IMR-90 (cell line): ENCODE results near the gene TNFAIP8. TPM values are rescaled to one million over a fixed set of nuclear protein-coding genes. Genes with fewer than 3 reads are reported as not detected.
A peak's percentile ranks its signal among the peaks of the same experiment; 100 is the strongest.

Source experiments
- ATAC-seq: fragments of 200-7000 bp; cut with Tn5 transposase; 2 replicates; pipeline ENCODE4 v1.9.1; 2020; ENCODE audit warnings: low read depth, mild to moderate bottlenecking, moderate library complexity
- BruUV-seq: library from RNA; stranded (reverse); fragments of 400-500 nt; replicated peaks from 2 replicates; lab custom pipeline; 2021; lab: Mats Ljungman, UMichigan
- CTCF ChIA-PET: fragments of 300-600 bp; formaldehyde crosslinking; extraction: SDS; loops from one replicate; lab custom pipeline; 2021; ENCODE audit warnings: antibody characterized with exemption; lab: Yijun Ruan, JAX
- POLR2A ChIA-PET: fragments of 300-600 bp; sonication (Branson Sonifier 250); formaldehyde crosslinking; loops from one replicate; lab custom pipeline; 2022; ENCODE audit warnings: antibody characterized with exemption; ENCODE audit not compliant: unreplicated experiment; lab: Charles Lee
- DNase-seq: peaks from one replicate; pipeline ENCODE4 v3.0.0; 2013
- H2AFZ ChIP-seq: replicated peaks from 2 replicates; pipeline ENCODE3; 2013; ENCODE audit warnings: low read length, mild to moderate bottlenecking; ENCODE audit not compliant: poor library complexity
- H2AK5ac ChIP-seq: 2 replicates; pipeline ENCODE4 v1.6.1; 2013; ENCODE audit warnings: low read depth, low read length, inconsistent platforms
- H2AK9ac ChIP-seq: replicated peaks from 2 replicates; pipeline ENCODE3; 2013; ENCODE audit warnings: mild to moderate bottlenecking, low read depth, low read length, moderate library complexity; ENCODE audit not compliant: poor library complexity
- H2BK120ac ChIP-seq: 2 replicates; pipeline ENCODE4 v1.6.1; 2013; ENCODE audit warnings: low read depth, low read length, inconsistent platforms
- H2BK15ac ChIP-seq: 3 replicates; pipeline ENCODE4 v1.6.1; 2013; ENCODE audit warnings: low read depth, low read length, inconsistent platforms
- H2BK20ac ChIP-seq: 2 replicates; pipeline ENCODE4 v1.6.1; 2013; ENCODE audit warnings: low read depth, mild to moderate bottlenecking, inconsistent platforms, low read length, moderate library complexity
- H2BK5ac ChIP-seq: 2 replicates; pipeline ENCODE4 v1.6.1; 2013; ENCODE audit warnings: mild to moderate bottlenecking, low read depth, low read length, inconsistent platforms; ENCODE audit not compliant: poor library complexity, severe bottlenecking
- H3K14ac ChIP-seq: replicated peaks from 2 replicates; pipeline ENCODE4 v1.6.1; 2013; ENCODE audit warnings: low read depth, low read length, inconsistent platforms
- H3K18ac ChIP-seq: 2 replicates; pipeline ENCODE4 v1.6.1; 2013; ENCODE audit warnings: low read depth, low read length, control low read depth
- H3K23ac ChIP-seq: 2 replicates; pipeline ENCODE4 v1.6.1; 2013; ENCODE audit warnings: low read depth, low read length, inconsistent platforms
- H3K27ac ChIP-seq: 2 replicates; pipeline ENCODE4 v1.5.1; 2013; ENCODE audit warnings: mild to moderate bottlenecking, control low read depth, low read length; ENCODE audit not compliant: insufficient read depth
- H3K27me3 ChIP-seq: 2 replicates; pipeline ENCODE4 v1.6.1; 2013; ENCODE audit warnings: low read length; ENCODE audit not compliant: control insufficient read depth, insufficient read depth
- H3K36me3 ChIP-seq: 2 replicates; pipeline ENCODE4 v1.6.1; 2013; ENCODE audit warnings: low read length, mixed read lengths; ENCODE audit not compliant: control insufficient read depth, insufficient read depth
- H3K4ac ChIP-seq: 2 replicates; pipeline ENCODE4 v1.6.1; 2013; ENCODE audit warnings: low read depth, low read length, inconsistent platforms
- H3K4me1 ChIP-seq: 2 replicates; pipeline ENCODE4 v1.6.1; 2013; ENCODE audit warnings: low read length, mixed read lengths; ENCODE audit not compliant: control insufficient read depth, insufficient read depth
- H3K4me2 ChIP-seq: 2 replicates; pipeline ENCODE4 v1.6.1; 2013; ENCODE audit warnings: low read depth, mild to moderate bottlenecking, control low read depth, low read length, moderate library complexity
- H3K4me3 ChIP-seq: 2 replicates; pipeline ENCODE4 v1.5.1; 2013; ENCODE audit warnings: low read depth, mild to moderate bottlenecking, control low read depth, low read length, moderate library complexity; ENCODE audit not compliant: insufficient read depth
- H3K56ac ChIP-seq: 2 replicates; pipeline ENCODE4 v1.6.1; 2013; ENCODE audit warnings: low read length, inconsistent platforms; ENCODE audit not compliant: insufficient read depth; ENCODE audit errors: extremely low read depth
- H3K79me1 ChIP-seq, 2 experiments: 2 replicates each; pipeline ENCODE4 v1.6.1; 2013; ENCODE audit warnings: low read length in 2 of 2, inconsistent platforms in 1 of 2, low read depth in 1 of 2
- H3K9ac ChIP-seq: 2 replicates; pipeline ENCODE4 v1.6.1; 2013; ENCODE audit warnings: low read depth, low read length, control low read depth
- H3K9me1 ChIP-seq: 2 replicates; pipeline ENCODE4 v1.6.1; 2013; ENCODE audit warnings: low read length, inconsistent platforms; ENCODE audit not compliant: insufficient read depth
- H3K9me3 ChIP-seq: 2 replicates; pipeline ENCODE4 v1.6.1; 2013; ENCODE audit warnings: low read length; ENCODE audit not compliant: control insufficient read depth, insufficient read depth
- H4K20me1 ChIP-seq: 2 replicates; pipeline ENCODE4 v1.6.1; 2013; ENCODE audit warnings: low read length, inconsistent platforms; ENCODE audit not compliant: insufficient read depth
- H4K5ac ChIP-seq: 2 replicates; pipeline ENCODE4 v1.6.1; 2013; ENCODE audit warnings: mild to moderate bottlenecking, low read depth, low read length, control low read depth
- H4K8ac ChIP-seq, 2 experiments: 2 replicates each; pipeline ENCODE4 v1.6.1; 2013; ENCODE audit warnings: low read depth in 2 of 2, low read length in 2 of 2, control low read depth in 1 of 2, inconsistent platforms in 1 of 2
- H4K91ac ChIP-seq: 2 replicates; pipeline ENCODE4 v1.6.1; 2013; ENCODE audit warnings: low read depth, low read length, inconsistent platforms; ENCODE audit not compliant: insufficient read depth
- BHLHE40 ChIP-seq: fragments of 150-350 bp; IDR thresholded peaks from 2 replicates; pipeline ENCODE4 v1.6.1; 2016; ENCODE audit warnings: mild to moderate bottlenecking, low read depth, low read length
- CHD1 ChIP-seq: IDR thresholded peaks from 2 replicates; pipeline ENCODE4 v1.6.1; 2012; ENCODE audit warnings: low read depth, low read length, improper control_type of control experiment
- FOS ChIP-seq: fragments of 150-350 bp; IDR thresholded peaks from 2 replicates; pipeline ENCODE4 v1.6.1; 2016; ENCODE audit warnings: low read depth, low read length
- MAFK ChIP-seq: IDR thresholded peaks from 2 replicates; pipeline ENCODE4 v1.6.1; 2012; ENCODE audit warnings: low read depth, low read length, improper control_type of control experiment
- MAZ ChIP-seq: IDR thresholded peaks from 2 replicates; pipeline ENCODE4 v1.6.1; 2012; ENCODE audit warnings: low read depth, mild to moderate bottlenecking, low read length, improper control_type of control experiment, moderate library complexity, borderline replicate concordance
- MXI1 ChIP-seq: IDR thresholded peaks from 2 replicates; pipeline ENCODE4 v1.6.1; 2012; ENCODE audit warnings: low read depth, mild to moderate bottlenecking, low read length, moderate library complexity, borderline replicate concordance
- NFE2L2 ChIP-seq: fragments of 150-350 bp; IDR thresholded peaks from 2 replicates; pipeline ENCODE4 v1.6.1; 2016; ENCODE audit warnings: low read depth, mild to moderate bottlenecking, low read length
- POLR2A ChIP-seq: IDR thresholded peaks from 2 replicates; pipeline ENCODE4 v1.6.1; 2012; ENCODE audit warnings: mild to moderate bottlenecking, low read depth, low read length
- RAD21 ChIP-seq: IDR thresholded peaks from 2 replicates; pipeline ENCODE4 v1.6.1; 2012; ENCODE audit warnings: low read length, improper control_type of control experiment
- RCOR1 ChIP-seq: IDR thresholded peaks from 2 replicates; pipeline ENCODE4 v1.6.1; 2012; ENCODE audit warnings: mild to moderate bottlenecking, low read length, improper control_type of control experiment; ENCODE audit not compliant: insufficient replicate concordance
- RFX5 ChIP-seq: IDR thresholded peaks from 2 replicates; pipeline ENCODE4 v1.8.0; 2012; ENCODE audit warnings: low read depth, mild to moderate bottlenecking, low read length, moderate library complexity
- SMC3 ChIP-seq: fragments of 150-350 bp; IDR thresholded peaks from 2 replicates; pipeline ENCODE4 v1.6.1; 2016; ENCODE audit warnings: low read depth, mild to moderate bottlenecking, antibody characterized with exemption, low read length, moderate library complexity
- WGBS, 2 experiments: methylation state at CpG; one replicate each; pipeline versions ENCODE4 v1.1.5 to v1.1.7; 2013; ENCODE audit warnings: missing lambda C conversion rate in 2 of 2; ENCODE audit not compliant: insufficient read length in 1 of 2; ENCODE audit errors: extremely low coverage in 2 of 2; 5-methylcytosine and 5-hydroxymethylcytosine counted together
- dilution Hi-C: fragments of 300-500 bp; cut with HindIII; formaldehyde crosslinking; loops from one replicate; pipeline ENCODE4 v1.14.3; 2018; ENCODE audit warnings: low sequenced_read_pairs; ENCODE audit not compliant: unreplicated experiment
- in situ Hi-C: fragments of 300-500 bp; cut with MboI; formaldehyde crosslinking; loops from 3 replicates; pipeline ENCODE4 v1.14.3; 2019; ENCODE audit warnings: low sequenced_read_pairs, inconsistent platforms, mixed read lengths
- intact Hi-C: fragments of 100-400 bp; cut with micrococcal nuclease; formaldehyde crosslinking; loops from 2 replicates; pipeline ENCODE4 v1.10.0; 2022
- polyA plus RNA-seq, 3 experiments: library from polyadenylated mRNA; depleted of rRNA; stranded (reverse); fragments of >200 nt; gene quantifications; 2 replicates each; pipeline ENCODE4 v1.2.3, GENCODE V29; 2012; ENCODE audit warnings: low replicate concordance in 1 of 3
- total RNA-seq: library from RNA; depleted of rRNA; stranded (reverse); fragments of >200 nt; gene quantifications from 2 replicates; pipeline ENCODE4 v1.2.3, GENCODE V29; 2012
- TF ChIP-seq, protein P1 (sequence below): conservative IDR thresholded peaks from 2 replicates; pipeline ENCODE4 v1.5.1; 2012; ENCODE audit warnings: mild to moderate bottlenecking, low read depth, low read length, improper control_type of control experiment
- TF ChIP-seq, protein P2 (sequence below): fragments of 150-350 bp; IDR thresholded peaks from 2 replicates; pipeline ENCODE4 v1.6.1; 2016; ENCODE audit warnings: low read depth, mild to moderate bottlenecking, low read length, moderate library complexity, borderline replicate concordance
- TF ChIP-seq, protein P3 (sequence below): fragments of 150-350 bp; IDR thresholded peaks from 2 replicates; pipeline ENCODE4 v1.6.1; 2017; ENCODE audit warnings: mild to moderate bottlenecking, antibody characterized with exemption, low read length, low read depth

Gene TNFAIP8
- total and polyA plus RNA-seq, 2 of the 4 experiments (the other 2 are of a cell fraction) = 20.3 to 29.9 TPM

DNA sequence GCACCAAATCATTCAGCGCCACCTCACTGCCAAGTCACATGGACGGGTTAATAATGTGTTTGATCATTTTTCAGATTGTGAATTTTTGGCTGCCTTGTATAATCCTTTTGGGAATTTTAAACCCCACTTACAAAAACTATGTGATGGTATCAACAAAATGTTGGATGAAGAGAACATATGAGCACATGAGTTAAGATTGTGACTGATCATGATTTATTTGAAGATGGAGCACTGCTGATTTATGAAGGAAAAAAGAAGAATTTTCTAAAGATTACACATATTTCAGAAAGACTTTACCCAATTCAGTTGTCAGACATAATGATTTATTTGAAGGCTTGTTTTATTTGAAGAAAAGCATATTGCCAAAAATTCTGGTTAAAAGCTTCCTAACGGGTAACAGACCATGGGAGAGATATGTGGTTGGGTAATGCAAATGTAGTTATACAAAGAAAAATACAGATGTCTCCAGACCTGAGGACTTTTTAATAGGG is 37.4 kb downstream of the TNFAIP8 start:
- Histone ChIP-seq H2BK20ac (no peak overlapping the region), H2BK120ac (no peak overlapping the region), H2AFZ (no peak overlapping the region), H3K9ac (no peak overlapping the region), H3K23ac (no peak overlapping the region), H4K20me1 (no peaks in the 10 kb centered on the region), H2AK5ac (no peak overlapping the region), H3K18ac (no peak overlapping the region), H3K4me3 (no peak overlapping the region), H3K27me3 (no peaks in the 10 kb centered on the region), H3K14ac (no peak overlapping the region), H2BK15ac (no peak overlapping the region), H3K9me1 (peaks cover 9% of the 10 kb centered on the region), H3K9me3 (no peaks in the 10 kb centered on the region), H3K4me2 (no peak overlapping the region), H3K79me1 (peaks cover 16 to 26% of the 10 kb centered on the region in 2 experiments), H3K4ac (no peak overlapping the region), H2BK5ac (no peak overlapping the region), H3K56ac (no peak overlapping the region), H3K27ac (no peak overlapping the region), H3K36me3 (peaks cover 7% of the 10 kb centered on the region), H4K8ac (no peak overlapping the region), H4K5ac (no peak overlapping the region), H2AK9ac (no peak overlapping the region), H3K4me1 (peaks cover 5% of the 10 kb centered on the region), H4K91ac (no peak overlapping the region)
- CTCF ChIA-PET = interaction anchor here (0.7 to 1.5 kb wide), 2 partner anchors 15 to 19 kb away, joined by 3 to 4 read pairs; no protein-coding TSS in a partner anchor
- BruUV-seq = TSS peak; percentile 72
- DNase-seq (no peak), ATAC-seq (no peak)
- no CpG with 5 or more reads among the region's 3 CpGs for WGBS, 2 experiments
- POLR2A ChIA-PET = no interaction called here
- intact Hi-C loops (loop anchor here (5.0 kb wide), 1 partner anchor 36 kb away; the partner anchor contains the start of gene TNFAIP8), in situ Hi-C loops (no loop called here), dilution Hi-C loops (no loop called here)
- TF ChIP-seq MAFK (no peak), CHD1 (no peak), NFE2L2 (no peak), MXI1 (no peak), SMC3 (no peak), MAZ (no peak), RCOR1 (no peak), FOS (no peak), BHLHE40 (no peak), RFX5 (no peak), POLR2A (no peak), RAD21 (no peak)
- TF ChIP-seq, protein P1, sequence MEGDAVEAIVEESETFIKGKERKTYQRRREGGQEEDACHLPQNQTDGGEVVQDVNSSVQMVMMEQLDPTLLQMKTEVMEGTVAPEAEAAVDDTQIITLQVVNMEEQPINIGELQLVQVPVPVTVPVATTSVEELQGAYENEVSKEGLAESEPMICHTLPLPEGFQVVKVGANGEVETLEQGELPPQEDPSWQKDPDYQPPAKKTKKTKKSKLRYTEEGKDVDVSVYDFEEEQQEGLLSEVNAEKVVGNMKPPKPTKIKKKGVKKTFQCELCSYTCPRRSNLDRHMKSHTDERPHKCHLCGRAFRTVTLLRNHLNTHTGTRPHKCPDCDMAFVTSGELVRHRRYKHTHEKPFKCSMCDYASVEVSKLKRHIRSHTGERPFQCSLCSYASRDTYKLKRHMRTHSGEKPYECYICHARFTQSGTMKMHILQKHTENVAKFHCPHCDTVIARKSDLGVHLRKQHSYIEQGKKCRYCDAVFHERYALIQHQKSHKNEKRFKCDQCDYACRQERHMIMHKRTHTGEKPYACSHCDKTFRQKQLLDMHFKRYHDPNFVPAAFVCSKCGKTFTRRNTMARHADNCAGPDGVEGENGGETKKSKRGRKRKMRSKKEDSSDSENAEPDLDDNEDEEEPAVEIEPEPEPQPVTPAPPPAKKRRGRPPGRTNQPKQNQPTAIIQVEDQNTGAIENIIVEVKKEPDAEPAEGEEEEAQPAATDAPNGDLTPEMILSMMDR = no peak
- TF ChIP-seq, protein P2, sequence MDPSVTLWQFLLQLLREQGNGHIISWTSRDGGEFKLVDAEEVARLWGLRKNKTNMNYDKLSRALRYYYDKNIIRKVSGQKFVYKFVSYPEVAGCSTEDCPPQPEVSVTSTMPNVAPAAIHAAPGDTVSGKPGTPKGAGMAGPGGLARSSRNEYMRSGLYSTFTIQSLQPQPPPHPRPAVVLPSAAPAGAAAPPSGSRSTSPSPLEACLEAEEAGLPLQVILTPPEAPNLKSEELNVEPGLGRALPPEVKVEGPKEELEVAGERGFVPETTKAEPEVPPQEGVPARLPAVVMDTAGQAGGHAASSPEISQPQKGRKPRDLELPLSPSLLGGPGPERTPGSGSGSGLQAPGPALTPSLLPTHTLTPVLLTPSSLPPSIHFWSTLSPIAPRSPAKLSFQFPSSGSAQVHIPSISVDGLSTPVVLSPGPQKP = no peak
- TF ChIP-seq, protein P3, sequence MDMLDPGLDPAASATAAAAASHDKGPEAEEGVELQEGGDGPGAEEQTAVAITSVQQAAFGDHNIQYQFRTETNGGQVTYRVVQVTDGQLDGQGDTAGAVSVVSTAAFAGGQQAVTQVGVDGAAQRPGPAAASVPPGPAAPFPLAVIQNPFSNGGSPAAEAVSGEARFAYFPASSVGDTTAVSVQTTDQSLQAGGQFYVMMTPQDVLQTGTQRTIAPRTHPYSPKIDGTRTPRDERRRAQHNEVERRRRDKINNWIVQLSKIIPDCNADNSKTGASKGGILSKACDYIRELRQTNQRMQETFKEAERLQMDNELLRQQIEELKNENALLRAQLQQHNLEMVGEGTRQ = no peak
